HepG2 (cell line): ENCODE data around the gene FBXW5. TPM values are rescaled to one million over a fixed set of nuclear protein-coding genes. Genes with fewer than 3 reads are reported as not detected.

Experiments used
- RERE ChIP-seq: IDR thresholded peaks from 2 replicates; pipeline ENCODE4 v1.6.1; 2016; ENCODE audit warnings: low read depth, missing genetic modification reagents, missing compliant biosample characterization
- ZNF407 ChIP-seq: sonication (generic); formaldehyde crosslinking; IDR thresholded peaks from one replicate; pipeline ENCODE4 v1.5.1; 2020; ENCODE audit warnings: mild to moderate bottlenecking, missing genetic modification reagents; ENCODE audit errors: not compliant biosample characterization
- ZZZ3 ChIP-seq: sonication (generic); formaldehyde crosslinking; IDR thresholded peaks from 2 replicates; pipeline ENCODE4 v1.4.0; 2020; ENCODE audit warnings: missing genetic modification reagents, mild to moderate bottlenecking, borderline replicate concordance
- polyA plus RNA-seq, 8 experiments: library from polyadenylated mRNA; depleted of rRNA in 3 of 8; stranded (reverse) in 7 of 8; unstranded in 1 of 8; fragments of >200 nt; fragmentation: Illumina TruSeq in 4 of 8; extraction: Trizol in 4 of 8; gene quantifications; 2 replicates each; pipeline versions ENCODE4 v1.2.1 to v1.2.3, GENCODE V29; 2011 to 2016; ENCODE audit warnings: low read depth in 4 of 8, missing spikeins in 1 of 8, mixed read lengths in 1 of 8; ENCODE audit not compliant: insufficient read depth in 1 of 8
- total RNA-seq, 5 experiments: library from RNA; depleted of rRNA; stranded (reverse); fragments of >200 nt; fragmentation: Illumina TruSeq; extraction: Trizol; gene quantifications; 2 replicates each; pipeline ENCODE4 v1.2.3, GENCODE V29; 2016; ENCODE audit warnings: low read depth in 1 of 5

The FBXW5 gene
- total and polyA plus RNA-seq, 2 of the 13 experiments (the other 11 are each of a cell fraction or from before 2014, with no cell fraction given): 52.0 to 60.4 TPM

- TF ChIP-seq RERE (CRISPR knock-in tag): no peak
- TF ChIP-seq ZNF407: no peak
- no peak for TF ChIP-seq ZZZ3 (CRISPR knock-in tag)
These were observed 28.0 kb downstream of the FBXW5 start (continued) for GRCh38 chr9:136916330-136917184.
